A549 (cell line): ENCODE data around the gene MAP6. TPM values are rescaled to one million over a fixed set of nuclear protein-coding genes. Genes with fewer than 3 reads are reported as not detected.

Experiments used
- ATAC-seq, 2 experiments: fragments of 200-7000 bp in 1 of 2; fragments of >200 bp in 1 of 2; cut with Nextera tagmentation in 1 of 2; cut with Tn5 transposase in 1 of 2; 3 replicates each; pipeline versions ENCODE4 v1.8.0 to v1.9.1; 2018 to 2020; ENCODE audit warnings: mild to moderate bottlenecking in 1 of 2, moderate library complexity in 1 of 2
- CTCF ChIA-PET: fragments of 300-600 bp; sonication (Branson Sonifier 250); formaldehyde crosslinking; extraction: SDS; loops from one replicate; lab custom pipeline; 2021; ENCODE audit warnings: antibody characterized with exemption, inconsistent platforms; lab: Yijun Ruan, JAX
- POLR2A ChIA-PET: fragments of 350-600 bp; formaldehyde crosslinking; extraction: SDS; loops from one replicate; lab custom pipeline; 2021; ENCODE audit warnings: antibody characterized with exemption, inconsistent platforms; lab: Yijun Ruan, JAX
- DNase-seq, 2 experiments: peaks; one replicate each; pipeline versions ENCODE4 v3.0.0 to v3.0.0-alpha.2; 2011 to 2016; ENCODE audit warnings: low read depth in 1 of 2, low spot score in 1 of 2
- FAIRE-seq: peaks from 2 replicates; lab custom pipeline; 2011; peaks lifted over from hg19 to GRCh38; lab: Jason Lieb, UNC
- H3K27ac ChIP-seq, 2 experiments: fragments of >200 bp; sonication (Bioruptor Twin); formaldehyde crosslinking; 3 replicates each; pipeline ENCODE4 v1.5.1; 2016 to 2017
- H3K4me1 ChIP-seq: fragments of >200 bp; sonication (Bioruptor Twin); formaldehyde crosslinking; 3 replicates; pipeline ENCODE4 v1.6.1; 2016
- H3K4me2 ChIP-seq: fragments of >200 bp; sonication (Bioruptor Twin); formaldehyde crosslinking; 3 replicates; pipeline ENCODE4 v1.6.1; 2016
- H3K4me3 ChIP-seq: fragments of >200 bp; sonication (Bioruptor Twin); formaldehyde crosslinking; 3 replicates; pipeline ENCODE4 v1.5.1; 2016
- H3K9me3 ChIP-seq: fragments of >200 bp; sonication (Bioruptor Twin); formaldehyde crosslinking; 3 replicates; pipeline ENCODE4 v1.6.1; 2016
- BHLHE40 ChIP-seq: IDR thresholded peaks from 2 replicates; pipeline ENCODE4 v1.6.1; 2012; ENCODE audit warnings: low read depth, low read length, inconsistent platforms
- CHD2 ChIP-seq: fragments of 150-350 bp; IDR thresholded peaks from 2 replicates; pipeline ENCODE4 v1.6.1; 2014; ENCODE audit warnings: low read length; ENCODE audit not compliant: partially characterized antibody
- E2F6 ChIP-seq: IDR thresholded peaks from 2 replicates; pipeline ENCODE4 v1.6.1; 2012; ENCODE audit warnings: low read depth, borderline replicate concordance
- EHF ChIP-seq: fragments of 250-450 bp; sonication (Bioruptor Pico); IDR thresholded peaks from 2 replicates; pipeline ENCODE4 v1.5.0; 2020; ENCODE audit warnings: mild to moderate bottlenecking
- EP300 ChIP-seq, 2 experiments: fragments of >200 bp; sonication (Bioruptor Twin); formaldehyde crosslinking; IDR thresholded peaks; 2 replicates in 1 of 2; 3 replicates in 1 of 2; pipeline ENCODE4 v1.6.1; 2016 to 2017
- FOXS1 ChIP-seq: fragments of 250-450 bp; sonication (Bioruptor Pico); IDR thresholded peaks from 2 replicates; pipeline ENCODE4 v1.5.0; 2020; ENCODE audit warnings: mild to moderate bottlenecking, moderate library complexity
- HES2 ChIP-seq: fragments of >200 bp; sonication (Bioruptor Twin); formaldehyde crosslinking; IDR thresholded peaks from 2 replicates; pipeline ENCODE4 v1.6.1; 2016
- HMGXB4 ChIP-seq: fragments of 250-450 bp; sonication (Bioruptor Pico); IDR thresholded peaks from 2 replicates; pipeline ENCODE4 v1.5.0; 2021; ENCODE audit warnings: mild to moderate bottlenecking, moderate library complexity, borderline replicate concordance
- KDM1A ChIP-seq: fragments of 200-600 bp; sonication (generic); IDR thresholded peaks from 2 replicates; pipeline ENCODE4 v1.6.1; 2016; ENCODE audit warnings: low read depth, mild to moderate bottlenecking
- KDM5A ChIP-seq: fragments of 200-600 bp; sonication (generic); IDR thresholded peaks from 2 replicates; pipeline ENCODE4 v1.6.1; 2016; ENCODE audit warnings: antibody characterized with exemption, mild to moderate bottlenecking
- MAFK ChIP-seq: fragments of 450-650 bp; IDR thresholded peaks from 2 replicates; pipeline ENCODE4 v1.6.1; 2014; ENCODE audit not compliant: partially characterized antibody
- MYC ChIP-seq: IDR thresholded peaks from 2 replicates; pipeline ENCODE4 v1.6.1; 2012; ENCODE audit warnings: mild to moderate bottlenecking, inconsistent platforms, low read length, improper control_type of control experiment, borderline replicate concordance
- PBX3 ChIP-seq: IDR thresholded peaks from 2 replicates; pipeline ENCODE4 v1.6.1; 2012
- PHF8 ChIP-seq: fragments of 200-600 bp; sonication (generic); IDR thresholded peaks from 2 replicates; pipeline ENCODE4 v1.6.1; 2016; ENCODE audit warnings: low read depth, mild to moderate bottlenecking, antibody characterized with exemption, moderate library complexity, borderline replicate concordance
- POLR2A ChIP-seq: IDR thresholded peaks from 2 replicates; pipeline ENCODE4 v1.6.1; 2012; ENCODE audit warnings: mild to moderate bottlenecking, low read length
- POLR2AphosphoS2 ChIP-seq: conservative IDR thresholded peaks from 2 replicates; pipeline ENCODE4 v1.6.1; 2012; ENCODE audit warnings: low read length, improper control_type of control experiment, inconsistent platforms
- RNF2 ChIP-seq: fragments of 200-600 bp; sonication (generic); IDR thresholded peaks from 2 replicates; pipeline ENCODE4 v1.6.1; 2016; ENCODE audit warnings: low read depth, mild to moderate bottlenecking, antibody characterized with exemption, moderate library complexity, borderline replicate concordance
- SMC3 ChIP-seq: fragments of >200 bp; sonication (Bioruptor Twin); formaldehyde crosslinking; IDR thresholded peaks from 3 replicates; pipeline ENCODE4 v1.6.1; 2018; ENCODE audit warnings: inconsistent platforms
- TP53 ChIP-seq: fragments of 250-450 bp; sonication (Bioruptor Pico); IDR thresholded peaks from 2 replicates; pipeline ENCODE4 v1.5.0; 2021; ENCODE audit warnings: mild to moderate bottlenecking, moderate library complexity
- ZNF302 ChIP-seq: fragments of 250-450 bp; sonication (Bioruptor Pico); IDR thresholded peaks from 2 replicates; pipeline ENCODE4 v1.9.0; 2021; ENCODE audit warnings: inconsistent platforms, mild to moderate bottlenecking, moderate library complexity
- WGBS: methylation state at CpG from one replicate; pipeline ENCODE4 v1.1.6; 2017; ENCODE audit errors: missing lambda C conversion rate; 5-methylcytosine and 5-hydroxymethylcytosine counted together
- polyA plus RNA-seq, 4 experiments: library from polyadenylated mRNA; depleted of rRNA in 3 of 4; stranded (reverse); fragments of >200 nt; fragmentation: RNase III in 1 of 4; extraction: RNeasy Plus Mini Kit Qiagen cat#74134 plus additional on column Dnase treatment in 1 of 4; gene quantifications; 2 replicates in 3 of 4; 3 replicates in 1 of 4; pipeline ENCODE4 v1.2.3, GENCODE V29; 2011 to 2017

MAP6 gene
- polyA plus RNA-seq, 2 of the 4 experiments (the other 2 are of a cell fraction), result 1.1 to 2.1 TPM

- Histone ChIP-seq H3K9me3 (no peaks in the 10 kb centered on the region), H3K4me1 (peaks cover 10% of the 10 kb centered on the region; the same call in 2 of the 3 replicates), H3K4me3 (no peak overlapping the region), H3K27ac (no peak overlapping the region), H3K4me2 (0 out of 3 replicates have a peak overlapping the region, but pooled peaks have one; percentile 9)
- DNase-seq (peak; percentile 17 to 43), FAIRE-seq (no peak), ATAC-seq (peak; percentile 70 to 77; a peak in 5 of 6 replicates)
- WGBS, result 71% methylated on average over 8 of the region's 8 CpGs
- TF ChIP-seq EHF (CRISPR knock-in tag) (no peak), SMC3 (no peak), POLR2A (no peak)
- ChIA-PET CTCF (interaction anchor here (1.0 to 1.3 kb wide), 2 partner anchors 26 to 237 kb away, joined by 3 read pairs; no protein-coding TSS in a partner anchor), POLR2A (no interaction called here)
These were observed 42.6 kb downstream of the MAP6 start for GRCh38 chr11:75625991-75626888.

GRCh38 chr11:75625021-75625420 is 43.8 kb downstream of the MAP6 start:
- Histone ChIP-seq H3K27ac (no peak overlapping the region), H3K9me3 (no peaks in the 10 kb centered on the region), H3K4me3 (no peak overlapping the region), H3K4me1 (peaks cover 10% of the 10 kb centered on the region; the same call in 2 of the 3 replicates), H3K4me2 (no peak overlapping the region)
- ChIA-PET POLR2A (no interaction called here), CTCF (interaction anchor here (0.6 kb wide), 2 partner anchors 184 to 481 kb away, joined by 3 read pairs; no protein-coding TSS in a partner anchor)
- WGBS, result 89% methylated on average over 4 of the region's 4 CpGs
- no peak for FAIRE-seq
- ATAC-seq, result no peak
- no peak for TF ChIP-seq PHF8
- no peak for TF ChIP-seq POLR2AphosphoS2
- TF ChIP-seq FOXS1 (CRISPR knock-in tag), result no peak
- no peak for TF ChIP-seq ZNF302 (CRISPR knock-in tag)
- TF ChIP-seq EHF (CRISPR knock-in tag), result no peak
- TF ChIP-seq PBX3, result no peak
- TF ChIP-seq EP300 (IDR thresholded peaks at IDR 0.05), result no peak
- no peak for TF ChIP-seq HES2
- TF ChIP-seq KDM1A, result no peak
- no peak for TF ChIP-seq SMC3
- TF ChIP-seq MYC, result no peak
- TF ChIP-seq BHLHE40, result no peak
- no peak for TF ChIP-seq MAFK
- TF ChIP-seq TP53 (CRISPR knock-in tag), result no peak
- TF ChIP-seq KDM5A, result no peak
- DNase-seq, result no peak

- ATAC-seq (no peak), FAIRE-seq (no peak), DNase-seq (no peak)
- ChIA-PET POLR2A (no interaction called here), CTCF (interaction anchor here (0.8 kb wide), 1 partner anchor 25 kb away, joined by 3 read pairs; no protein-coding TSS in a partner anchor)
- no peaks in the 10 kb centered on the region for H3K4me1 ChIP-seq
- no peak overlapping the region for H3K4me2 ChIP-seq
- H3K9me3 ChIP-seq, result 0 out of 3 replicates have a peak, but pooled peaks cover 3% of the 10 kb centered on the region
- H3K4me3 ChIP-seq, result no peak overlapping the region
- no peak for TF ChIP-seq CHD2
- no peak for TF ChIP-seq KDM1A
- no peak for TF ChIP-seq PBX3
- TF ChIP-seq E2F6, result no peak
- no peak for TF ChIP-seq RNF2
- no peak for TF ChIP-seq HMGXB4
- no peak overlapping the region for H3K27ac ChIP-seq
- WGBS, result 51% methylated on average over 5 of the region's 5 CpGs
These were observed 52.6 kb downstream of the MAP6 start for GRCh38 chr11:75616281-75616680.
